GM12875 (cell line): ENCODE data around the gene ARHGEF28.

Experiments used
- H3K4me3 ChIP-seq: one replicate; pipeline ENCODE4 v1.5.1; 2011; ENCODE audit warnings: low read depth, low read length, control low read depth
- CTCF ChIP-seq: IDR thresholded peaks from 2 replicates; pipeline ENCODE4 v1.5.1; 2011; ENCODE audit warnings: low read depth, mild to moderate bottlenecking, control low read depth, inconsistent platforms, low read length, moderate library complexity, borderline replicate concordance; ENCODE audit not compliant: insufficient read depth

Gene ARHGEF28

GRCh38 chr5:73726071-73726470 lies 100.1 kb downstream of the ARHGEF28 start:
- H3K4me3 ChIP-seq = no peak overlapping the region
- TF ChIP-seq CTCF = no peak

GRCh38 chr5:73726606-73727231 lies 100.7 kb downstream of the ARHGEF28 start:
- H3K4me3 ChIP-seq = no peak overlapping the region
- no peak for TF ChIP-seq CTCF

- TF ChIP-seq CTCF = no peak
- no peak overlapping the region for H3K4me3 ChIP-seq
These were observed 101.5 kb downstream of the ARHGEF28 start for GRCh38 chr5:73727470-73727869.

GRCh38 chr5:73728493-73729273 lies 102.7 kb downstream of the ARHGEF28 start:
- H3K4me3 ChIP-seq = no peak overlapping the region
- no peak for TF ChIP-seq CTCF

GRCh38 chr5:73729329-73729728 lies 103.3 kb downstream of the ARHGEF28 start:
- TF ChIP-seq CTCF = no peak
- H3K4me3 ChIP-seq = no peak overlapping the region

- TF ChIP-seq CTCF = no peak
- H3K4me3 ChIP-seq = no peak overlapping the region
These were observed 106.0 kb downstream of the ARHGEF28 start for GRCh38 chr5:73732045-73732444.

- no peak for TF ChIP-seq CTCF
- H3K4me3 ChIP-seq = no peak overlapping the region
These were observed 107.2 kb downstream of the ARHGEF28 start for GRCh38 chr5:73733219-73733618.
